Measurements from ENCODE around the gene SYNPO2L. TPM values are rescaled to one million over a fixed set of nuclear protein-coding genes. Genes with fewer than 3 reads are reported as not detected.

Gene SYNPO2L
- total RNA-seq, 6 donors from 2014 or later = 0.54 to 0.84 (median 0.78) TPM; not detected in 3

- Histone ChIP-seq H3K27ac (no peak overlapping the region), H3K36me3 (no peaks in the 10 kb centered on the region), H3K9me3 (no peaks in the 10 kb centered on the region), H3K27me3 (no peaks in the 10 kb centered on the region), H3K4me1 (peaks cover 0 to 3% (median 0%) of the 10 kb centered on the region in 4 donors), H3K4me3 (no peak overlapping the region)
- no peak for DNase-seq
- TF ChIP-seq EP300 (IDR thresholded peaks at IDR 0.05) (no peak), CTCF (IDR thresholded peaks at IDR 0.05) (no peak), POLR2AphosphoS5 (IDR thresholded peaks at IDR 0.05) (no peak), POLR2A (IDR thresholded peaks at IDR 0.05) (no peak)
- whole genome bisulfite sequencing, 2 donors = 46 to 53% methylated on average over 1 of the region's 1 CpG
- ATAC-seq (ENCODE audit: low FRiP score in 2 of 2) = no peak
These were observed 20.0 kb downstream of the SYNPO2L start for GRCh38 chr10:73635781-73636180.

GRCh38 chr10:73634421-73634820 lies 21.4 kb downstream of the SYNPO2L start:
- Histone ChIP-seq H3K4me1 (no peaks in the 10 kb centered on the region), H3K9me3 (no peaks in the 10 kb centered on the region), H3K27ac (no peak overlapping the region), H3K27me3 (no peaks in the 10 kb centered on the region), H3K4me3 (no peak overlapping the region), H3K36me3 (no peaks in the 10 kb centered on the region)
- DNase-seq (peak in 1 of 2 donors; percentile 77), ATAC-seq (ENCODE audit: low FRiP score in 2 of 2) (no peak)
- TF ChIP-seq EP300 (IDR thresholded peaks at IDR 0.05) (no peak), POLR2AphosphoS5 (IDR thresholded peaks at IDR 0.05) (no peak)
- WGBS, 2 donors = 83 to 84% methylated on average over 5 of the region's 5 CpGs

GRCh38 chr10:73629165-73629564 lies 26.7 kb downstream of the SYNPO2L start:
- WGBS, 2 donors = 89 to 95% methylated on average over 5 of the region's 5 CpGs
- Histone ChIP-seq H3K27me3 (no peaks in the 10 kb centered on the region), H3K4me3 (no peak overlapping the region), H3K4me1 (peaks cover 9 to 16% (median 14%) of the 10 kb centered on the region in 4 donors), H3K27ac (no peak overlapping the region), H3K9me3 (no peaks in the 10 kb centered on the region), H3K36me3 (no peaks in the 10 kb centered on the region)
- TF ChIP-seq CTCF (IDR thresholded peaks at IDR 0.05) = no peak
- no peak for TF ChIP-seq POLR2A (IDR thresholded peaks at IDR 0.05)
- TF ChIP-seq EP300 (IDR thresholded peaks at IDR 0.05) = no peak
- TF ChIP-seq POLR2AphosphoS5 (IDR thresholded peaks at IDR 0.05) = no peak
- no peak for ATAC-seq (ENCODE audit: low FRiP score in 2 of 2)
- DNase-seq = no peak

GRCh38 chr10:73628405-73628804 lies 27.4 kb downstream of the SYNPO2L start:
- 74% methylated on average over 7 of the region's 7 CpGs for WGBS, 2 donors
- Histone ChIP-seq H3K36me3 (no peaks in the 10 kb centered on the region), H3K27me3 (no peaks in the 10 kb centered on the region), H3K4me1 (peaks cover 9 to 16% (median 14%) of the 10 kb centered on the region in 4 donors), H3K27ac (no peak overlapping the region), H3K4me3 (no peak overlapping the region), H3K9me3 (no peaks in the 10 kb centered on the region)
- TF ChIP-seq POLR2A (IDR thresholded peaks at IDR 0.05) = no peak
- no peak for TF ChIP-seq EP300 (IDR thresholded peaks at IDR 0.05)
- TF ChIP-seq POLR2AphosphoS5 (IDR thresholded peaks at IDR 0.05) = no peak
- no peak for TF ChIP-seq CTCF (IDR thresholded peaks at IDR 0.05)
- ATAC-seq (ENCODE audit: low FRiP score in 2 of 2) (no peak), DNase-seq (no peak)

GRCh38 chr10:73627300-73627699 lies 28.5 kb downstream of the SYNPO2L start:
- peaks cover 9 to 16% (median 14%) of the 10 kb centered on the region in 4 donors for H3K4me1 ChIP-seq
- H3K27ac ChIP-seq = no peak overlapping the region
- 95% methylated on average over 6 of the region's 6 CpGs for WGBS, 2 donors
- H3K27me3 ChIP-seq = no peaks in the 10 kb centered on the region
- DNase-seq (no peak), ATAC-seq (ENCODE audit: low FRiP score in 2 of 2) (no peak)
- H3K36me3 ChIP-seq = no peaks in the 10 kb centered on the region
- no peaks in the 10 kb centered on the region for H3K9me3 ChIP-seq
- no peak overlapping the region for H3K4me3 ChIP-seq
- TF ChIP-seq POLR2AphosphoS5 (IDR thresholded peaks at IDR 0.05) (no peak), CTCF (IDR thresholded peaks at IDR 0.05) (no peak), EP300 (IDR thresholded peaks at IDR 0.05) (no peak), POLR2A (IDR thresholded peaks at IDR 0.05) (no peak)
